Vagina (tissue), 2 donors: ENCODE measurements around the gene PCBP3.

Experiments
- CTCF ChIP-seq, 3 experiments: fragments of 450-650 bp in 2 of 3; fragments of 200-600 bp in 1 of 3; sonication (generic) in 1 of 3; IDR thresholded peaks; one replicate each; pipeline ENCODE4 v1.5.1; 2017 to 2019; ENCODE audit warnings: antibody characterized with exemption in 3 of 3, mild to moderate bottlenecking in 2 of 3, moderate library complexity in 2 of 3
- POLR2A ChIP-seq, 2 donors: fragments of 450-650 bp; IDR thresholded peaks; one replicate each; pipeline ENCODE4 v1.6.1; 2017; ENCODE audit warnings: antibody characterized with exemption in 2 of 2, mild to moderate bottlenecking in 2 of 2, moderate library complexity in 2 of 2
- POLR2AphosphoS5 ChIP-seq, 2 donors: sonication (generic); formaldehyde crosslinking; IDR thresholded peaks; one replicate each; pipeline ENCODE4 v1.9.0; 2017; ENCODE audit warnings: antibody characterized with exemption in 2 of 2, mild to moderate bottlenecking in 2 of 2, low read depth in 1 of 2; ENCODE audit not compliant: insufficient read depth in 1 of 2

- no peak for TF ChIP-seq CTCF (IDR thresholded peaks at IDR 0.05)
- TF ChIP-seq POLR2A (IDR thresholded peaks at IDR 0.05), result no peak
- TF ChIP-seq POLR2AphosphoS5 (IDR thresholded peaks at IDR 0.05; ENCODE audit: insufficient read depth in 1 of 2, low read depth in 1 of 2), result no peak
Observed at GRCh38 chr21:45837936-45838335, 194.4 kb downstream of the PCBP3 start.
